ENCODE results near the gene PACSIN1.

PACSIN1 gene

DNA sequence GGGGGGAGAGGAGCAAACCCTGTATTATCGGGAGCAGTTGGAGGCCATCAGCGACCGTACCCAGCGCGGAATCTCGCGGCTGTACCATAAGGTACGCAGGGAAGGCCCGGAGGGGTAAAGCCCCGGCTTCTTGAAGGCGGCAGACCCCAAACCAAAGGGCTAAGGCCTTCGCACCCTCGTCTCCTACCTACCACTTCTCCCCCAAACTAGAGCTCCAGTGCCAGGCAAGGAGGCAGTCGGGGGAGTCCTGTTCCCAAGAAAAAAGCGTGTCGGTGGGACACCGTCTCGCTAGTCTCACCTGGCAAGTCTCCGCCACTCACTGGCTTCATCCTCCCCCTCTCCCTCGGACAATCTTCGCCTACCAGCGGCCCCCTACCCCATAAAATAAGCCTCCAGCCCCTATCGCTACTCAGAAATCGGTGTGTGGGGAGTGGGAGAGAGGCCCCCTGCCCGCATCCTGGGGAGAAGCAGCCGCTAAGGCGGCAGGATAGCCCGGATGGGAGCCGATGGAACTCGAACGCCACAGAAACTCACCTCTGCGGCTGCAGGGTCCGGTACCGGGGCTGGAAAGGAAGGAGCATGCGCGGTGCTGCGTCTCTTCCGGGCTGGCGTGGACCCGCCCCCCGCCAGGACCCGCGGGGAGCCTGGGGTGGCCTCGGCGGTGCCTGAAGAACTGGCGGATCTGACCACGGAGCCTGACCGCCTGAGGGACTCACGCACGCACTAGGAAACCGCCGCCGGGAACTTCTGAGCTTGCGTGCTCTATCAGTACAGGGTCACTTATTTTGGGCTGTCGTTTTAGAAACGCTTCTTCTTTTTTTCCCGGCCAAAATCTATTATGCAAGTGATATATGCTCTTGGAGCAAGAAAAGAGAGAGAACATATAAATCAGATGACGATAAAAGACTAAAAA, 40.1 kb upstream of the PACSIN1 start, which contains the start of gene RPS10:
Gene RPS10 (minus strand): TSS at position 572 of the 913 bp plus-strand sequence. CDS start 848 bp downstream, outside the sequence.
- peak; percentile 84 for DNase-seq (ENCODE audit: extremely low read depth, low read depth)
- TF ChIP-seq, protein P1, sequence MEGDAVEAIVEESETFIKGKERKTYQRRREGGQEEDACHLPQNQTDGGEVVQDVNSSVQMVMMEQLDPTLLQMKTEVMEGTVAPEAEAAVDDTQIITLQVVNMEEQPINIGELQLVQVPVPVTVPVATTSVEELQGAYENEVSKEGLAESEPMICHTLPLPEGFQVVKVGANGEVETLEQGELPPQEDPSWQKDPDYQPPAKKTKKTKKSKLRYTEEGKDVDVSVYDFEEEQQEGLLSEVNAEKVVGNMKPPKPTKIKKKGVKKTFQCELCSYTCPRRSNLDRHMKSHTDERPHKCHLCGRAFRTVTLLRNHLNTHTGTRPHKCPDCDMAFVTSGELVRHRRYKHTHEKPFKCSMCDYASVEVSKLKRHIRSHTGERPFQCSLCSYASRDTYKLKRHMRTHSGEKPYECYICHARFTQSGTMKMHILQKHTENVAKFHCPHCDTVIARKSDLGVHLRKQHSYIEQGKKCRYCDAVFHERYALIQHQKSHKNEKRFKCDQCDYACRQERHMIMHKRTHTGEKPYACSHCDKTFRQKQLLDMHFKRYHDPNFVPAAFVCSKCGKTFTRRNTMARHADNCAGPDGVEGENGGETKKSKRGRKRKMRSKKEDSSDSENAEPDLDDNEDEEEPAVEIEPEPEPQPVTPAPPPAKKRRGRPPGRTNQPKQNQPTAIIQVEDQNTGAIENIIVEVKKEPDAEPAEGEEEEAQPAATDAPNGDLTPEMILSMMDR (IDR thresholded peaks at IDR 0.05; ENCODE audit: low read depth, low read length), result no peak; the same call in 1 of the 2 replicates

DNA sequence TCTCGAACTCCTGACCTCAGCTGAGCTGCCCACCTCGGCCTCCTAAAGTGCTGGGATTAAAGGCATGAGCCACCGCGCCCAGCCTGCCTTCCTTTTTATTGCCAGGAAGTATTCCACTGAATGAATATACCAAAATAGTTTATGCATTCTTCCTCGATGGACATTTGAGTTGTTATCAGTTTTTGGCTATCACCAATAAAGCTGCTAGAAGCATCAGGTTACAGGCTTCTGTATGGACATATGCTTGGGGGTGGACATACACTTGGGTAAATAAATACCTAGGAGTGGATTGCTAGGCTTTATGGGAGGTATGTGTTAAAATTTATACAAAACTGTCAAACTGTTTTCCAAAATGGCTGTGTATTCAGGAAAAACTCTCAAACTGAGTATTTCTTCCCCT, 30.0 kb upstream of the PACSIN1 start:
- TF ChIP-seq, protein P1 (IDR thresholded peaks at IDR 0.05; ENCODE audit: low read depth, low read length), result no peak
- no peak for DNase-seq (ENCODE audit: extremely low read depth, low read depth)

DNA sequence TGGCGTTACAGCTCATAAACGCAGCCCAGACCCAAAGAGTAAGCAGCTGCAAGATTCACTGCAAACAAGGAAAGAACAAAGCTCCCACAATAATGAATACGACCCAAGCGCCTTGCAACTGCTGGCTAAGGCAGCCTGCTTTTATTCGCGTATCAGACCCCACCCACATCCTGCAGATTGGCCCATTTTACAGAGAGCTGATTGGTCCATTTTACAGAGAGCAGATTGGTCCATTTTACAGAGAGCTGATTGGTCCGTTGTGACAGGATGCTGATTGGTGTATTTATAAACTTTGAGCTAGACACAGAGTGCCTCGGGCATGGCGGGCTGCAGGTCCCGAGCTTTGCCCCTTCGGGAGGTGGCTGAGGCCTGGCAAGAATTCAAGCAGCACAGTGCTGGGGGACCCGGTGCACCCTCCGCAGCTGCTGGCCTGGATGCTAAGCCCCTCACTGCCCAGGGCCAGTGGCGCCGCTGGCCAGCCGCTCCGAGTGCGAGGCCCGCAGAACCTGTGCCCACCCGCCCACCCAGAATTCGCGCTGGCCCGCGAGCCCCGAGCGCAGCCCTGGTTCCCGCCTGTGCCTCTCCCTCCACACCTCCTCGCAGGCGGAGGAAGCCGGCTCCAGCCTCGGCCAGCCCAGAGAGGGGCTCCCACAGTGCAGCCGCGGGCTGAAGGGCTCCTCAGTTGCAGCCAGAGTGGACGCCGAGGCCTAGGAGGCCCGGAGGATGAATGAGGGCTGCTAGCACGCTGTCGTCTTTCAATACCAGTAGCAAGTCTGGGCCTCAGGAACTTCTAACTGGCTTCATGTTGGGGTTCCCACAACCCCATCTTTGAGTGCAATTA, 28.9 kb upstream of the PACSIN1 start:
- no peak for DNase-seq (ENCODE audit: extremely low read depth, low read depth)
- TF ChIP-seq, protein P1 (IDR thresholded peaks at IDR 0.05; ENCODE audit: low read depth, low read length), result no peak

DNA sequence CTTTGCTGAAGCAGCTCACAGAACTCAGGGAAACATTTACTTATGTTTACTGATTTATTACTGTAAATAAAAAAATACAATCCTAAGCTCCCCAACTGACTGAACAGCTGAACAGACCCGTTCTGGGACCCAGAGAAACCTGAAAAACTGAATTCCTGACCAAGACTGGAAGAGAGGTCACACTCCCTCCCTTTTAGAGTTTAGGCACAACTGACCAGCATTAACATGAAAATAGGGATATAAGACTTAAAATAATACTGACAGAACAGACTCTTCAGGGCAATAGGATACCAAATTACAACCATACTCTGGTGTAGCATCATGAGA, 28.3 kb upstream of the PACSIN1 start:
- TF ChIP-seq, protein P1 (IDR thresholded peaks at IDR 0.05; ENCODE audit: low read depth, low read length), result no peak
- DNase-seq (ENCODE audit: extremely low read depth, low read depth), result no peak

DNA sequence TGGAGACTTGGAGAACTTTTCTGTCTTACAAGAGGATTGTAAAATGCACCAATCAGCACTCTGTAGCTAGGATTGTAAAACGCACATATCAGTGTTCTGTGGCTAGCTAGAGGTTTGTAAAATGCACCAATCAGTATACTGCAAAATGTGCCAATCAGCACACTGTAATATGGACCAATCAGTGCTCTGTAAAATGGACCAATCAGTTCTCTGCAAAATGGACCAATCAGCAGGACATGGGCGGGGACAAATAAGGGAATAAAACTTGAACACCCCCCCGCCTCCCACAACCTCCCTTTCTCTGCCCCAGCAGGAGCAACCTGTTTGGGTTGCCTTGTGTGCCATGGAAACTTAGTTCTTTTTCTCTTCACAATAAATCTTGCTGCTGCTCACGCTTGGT, 27.2 kb upstream of the PACSIN1 start:
- TF ChIP-seq, protein P1 (IDR thresholded peaks at IDR 0.05; ENCODE audit: low read depth, low read length), result no peak
- DNase-seq (ENCODE audit: extremely low read depth, low read depth), result no peak

DNA sequence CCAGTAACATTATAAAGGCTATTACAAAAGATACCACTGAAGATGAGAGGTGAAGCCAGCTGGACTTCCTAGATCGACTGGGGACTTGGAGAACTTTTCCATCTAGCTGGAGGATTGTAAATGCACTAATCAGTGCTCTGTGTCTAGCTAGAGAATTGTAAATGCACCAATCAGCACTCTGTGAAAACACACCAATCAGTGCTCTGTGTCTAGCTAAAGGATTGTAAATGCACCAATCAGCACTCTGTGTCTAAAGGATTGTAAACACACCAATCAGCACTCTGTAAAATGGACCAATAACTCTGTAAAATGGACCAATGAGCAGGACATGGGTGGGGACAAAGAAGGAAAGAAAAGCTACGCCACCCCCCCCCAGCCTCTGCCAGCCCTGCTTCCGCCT, 26.4 kb upstream of the PACSIN1 start:
- no peak for DNase-seq (ENCODE audit: extremely low read depth, low read depth)
- TF ChIP-seq, protein P1 (IDR thresholded peaks at IDR 0.05; ENCODE audit: low read depth, low read length), result no peak

DNA sequence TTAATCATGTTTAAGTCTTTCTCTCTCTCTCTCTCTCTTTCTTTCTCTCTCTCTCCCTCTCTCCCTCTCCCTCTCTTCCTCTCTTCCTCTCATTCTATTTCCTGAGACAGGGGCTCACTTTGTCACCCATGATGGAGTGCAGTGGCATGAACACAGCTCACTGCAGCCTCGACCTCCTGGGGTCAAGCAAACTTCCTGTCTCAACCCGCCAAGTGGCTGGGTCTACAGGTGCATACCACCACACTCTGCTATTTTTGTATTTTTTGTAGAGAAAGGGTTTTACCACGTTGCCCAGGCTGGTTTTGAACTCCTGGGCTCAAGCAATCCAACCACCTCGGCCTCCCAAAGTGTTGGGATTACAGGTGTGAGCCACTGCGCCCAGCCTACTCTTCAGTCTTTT, 24.4 kb upstream of the PACSIN1 start:
- TF ChIP-seq, protein P1 (IDR thresholded peaks at IDR 0.05; ENCODE audit: low read depth, low read length), result no peak

More for the DNA sequence above, 24.4 kb upstream of the PACSIN1 start:
- no peak for DNase-seq (ENCODE audit: extremely low read depth, low read depth)

Data from AG09319 (cell line).